GM20000 (cell line): ENCODE results near the gene CPNE1.
A peak's percentile ranks its signal among the peaks of the same experiment; 100 is the strongest.

Experiments
- DNase-seq: peaks from one replicate; pipeline ENCODE4 v3.0.0; 2012; ENCODE audit warnings: low spot score
- TF ChIP-seq, protein P1 (sequence below): IDR thresholded peaks from 2 replicates; pipeline ENCODE4 v1.5.1; 2012; ENCODE audit warnings: mild to moderate bottlenecking, control low read depth; ENCODE audit errors: extremely low read depth, missing control alignments

CPNE1 gene

DNA sequence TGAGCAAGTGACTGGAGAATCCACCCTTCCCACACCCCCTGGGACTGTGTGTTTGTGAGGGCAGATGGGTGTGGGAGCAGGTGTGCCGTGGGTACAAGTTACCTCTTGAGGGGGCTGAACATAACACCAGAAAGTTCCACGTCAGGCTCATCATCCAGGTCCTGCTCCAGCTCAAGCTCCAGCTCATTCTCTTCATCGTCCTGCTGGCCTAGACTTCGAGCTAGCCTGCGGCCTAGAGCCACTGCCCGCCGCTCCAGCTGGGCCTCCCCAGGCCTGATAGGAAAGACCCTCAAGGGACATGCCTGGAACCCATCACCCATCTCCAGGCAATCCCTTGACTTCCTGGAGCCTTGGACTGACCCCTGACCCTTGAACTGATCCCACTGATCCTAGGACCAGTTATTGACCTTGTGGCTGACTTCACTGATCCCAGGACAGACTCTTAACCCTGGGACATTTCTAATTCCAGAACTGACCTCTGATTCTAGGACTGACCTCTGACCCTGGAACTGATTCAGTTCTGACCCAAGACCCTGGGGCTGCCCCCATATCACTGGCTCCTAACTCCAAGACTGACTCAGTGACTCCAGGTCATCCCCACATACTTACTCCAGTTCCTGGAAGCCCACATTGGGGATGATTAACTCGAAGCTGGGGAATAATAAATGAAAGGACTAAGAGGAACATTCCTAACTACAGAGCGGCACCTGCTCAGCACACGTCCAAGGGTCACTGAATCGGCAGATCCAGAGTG lies 60.8 kb downstream of the CPNE1 start:
- TF ChIP-seq, protein P1, sequence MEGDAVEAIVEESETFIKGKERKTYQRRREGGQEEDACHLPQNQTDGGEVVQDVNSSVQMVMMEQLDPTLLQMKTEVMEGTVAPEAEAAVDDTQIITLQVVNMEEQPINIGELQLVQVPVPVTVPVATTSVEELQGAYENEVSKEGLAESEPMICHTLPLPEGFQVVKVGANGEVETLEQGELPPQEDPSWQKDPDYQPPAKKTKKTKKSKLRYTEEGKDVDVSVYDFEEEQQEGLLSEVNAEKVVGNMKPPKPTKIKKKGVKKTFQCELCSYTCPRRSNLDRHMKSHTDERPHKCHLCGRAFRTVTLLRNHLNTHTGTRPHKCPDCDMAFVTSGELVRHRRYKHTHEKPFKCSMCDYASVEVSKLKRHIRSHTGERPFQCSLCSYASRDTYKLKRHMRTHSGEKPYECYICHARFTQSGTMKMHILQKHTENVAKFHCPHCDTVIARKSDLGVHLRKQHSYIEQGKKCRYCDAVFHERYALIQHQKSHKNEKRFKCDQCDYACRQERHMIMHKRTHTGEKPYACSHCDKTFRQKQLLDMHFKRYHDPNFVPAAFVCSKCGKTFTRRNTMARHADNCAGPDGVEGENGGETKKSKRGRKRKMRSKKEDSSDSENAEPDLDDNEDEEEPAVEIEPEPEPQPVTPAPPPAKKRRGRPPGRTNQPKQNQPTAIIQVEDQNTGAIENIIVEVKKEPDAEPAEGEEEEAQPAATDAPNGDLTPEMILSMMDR, result no peak
- no peak for DNase-seq

DNA sequence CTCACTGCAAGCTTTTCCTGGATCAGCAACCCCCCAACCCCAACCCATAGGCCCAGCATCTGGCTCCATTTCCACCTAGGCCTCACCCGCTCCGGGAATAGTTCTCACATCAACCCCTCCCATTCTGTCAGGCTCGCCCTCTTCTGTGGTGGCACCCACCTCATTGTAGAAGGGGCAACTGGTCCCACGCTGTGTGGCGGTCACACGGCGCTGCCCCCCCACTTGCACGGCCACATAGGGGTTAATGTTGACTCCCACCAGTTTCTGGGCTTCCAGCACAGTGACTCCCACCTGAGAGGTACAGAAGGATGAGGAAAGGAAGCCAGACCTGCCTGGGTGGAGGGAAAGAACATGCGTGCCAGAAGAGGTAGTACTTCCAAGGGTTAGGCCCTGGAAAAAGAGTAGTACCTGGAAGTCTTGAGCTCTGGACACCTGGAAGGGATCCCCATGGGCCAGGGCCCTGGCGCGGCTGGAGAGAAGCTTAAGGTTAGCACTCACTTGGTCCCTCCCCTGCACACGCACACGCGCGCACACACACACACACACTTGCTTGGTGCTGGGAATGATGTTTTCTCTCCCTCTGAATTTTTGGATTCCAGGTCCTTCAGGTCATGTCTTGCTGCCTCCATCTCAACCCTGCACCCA lies 61.7 kb downstream of the CPNE1 start:
- TF ChIP-seq, protein P1, result no peak
- no peak for DNase-seq

DNA sequence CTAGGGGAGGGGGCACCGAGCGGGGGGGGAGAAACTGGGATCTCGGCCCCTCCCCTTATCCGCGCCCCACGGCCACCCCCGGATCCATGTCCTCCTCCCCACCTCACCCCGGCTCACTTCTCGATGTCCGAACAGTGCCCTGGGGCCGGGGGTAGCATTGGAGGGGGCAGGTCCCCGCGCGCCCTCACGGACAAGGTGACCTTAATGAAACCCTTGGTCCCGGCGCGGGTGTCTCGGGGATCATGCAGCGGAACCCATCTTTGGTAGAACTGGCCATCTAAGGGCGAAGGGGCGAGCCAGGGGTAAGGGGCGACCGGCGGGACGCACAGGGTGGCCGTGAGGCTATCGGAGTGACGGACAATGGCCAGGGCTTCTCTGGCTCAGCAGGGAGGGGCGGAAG lies 62.7 kb downstream of the CPNE1 start:
- DNase-seq, result no peak
- TF ChIP-seq, protein P1, result no peak

DNA sequence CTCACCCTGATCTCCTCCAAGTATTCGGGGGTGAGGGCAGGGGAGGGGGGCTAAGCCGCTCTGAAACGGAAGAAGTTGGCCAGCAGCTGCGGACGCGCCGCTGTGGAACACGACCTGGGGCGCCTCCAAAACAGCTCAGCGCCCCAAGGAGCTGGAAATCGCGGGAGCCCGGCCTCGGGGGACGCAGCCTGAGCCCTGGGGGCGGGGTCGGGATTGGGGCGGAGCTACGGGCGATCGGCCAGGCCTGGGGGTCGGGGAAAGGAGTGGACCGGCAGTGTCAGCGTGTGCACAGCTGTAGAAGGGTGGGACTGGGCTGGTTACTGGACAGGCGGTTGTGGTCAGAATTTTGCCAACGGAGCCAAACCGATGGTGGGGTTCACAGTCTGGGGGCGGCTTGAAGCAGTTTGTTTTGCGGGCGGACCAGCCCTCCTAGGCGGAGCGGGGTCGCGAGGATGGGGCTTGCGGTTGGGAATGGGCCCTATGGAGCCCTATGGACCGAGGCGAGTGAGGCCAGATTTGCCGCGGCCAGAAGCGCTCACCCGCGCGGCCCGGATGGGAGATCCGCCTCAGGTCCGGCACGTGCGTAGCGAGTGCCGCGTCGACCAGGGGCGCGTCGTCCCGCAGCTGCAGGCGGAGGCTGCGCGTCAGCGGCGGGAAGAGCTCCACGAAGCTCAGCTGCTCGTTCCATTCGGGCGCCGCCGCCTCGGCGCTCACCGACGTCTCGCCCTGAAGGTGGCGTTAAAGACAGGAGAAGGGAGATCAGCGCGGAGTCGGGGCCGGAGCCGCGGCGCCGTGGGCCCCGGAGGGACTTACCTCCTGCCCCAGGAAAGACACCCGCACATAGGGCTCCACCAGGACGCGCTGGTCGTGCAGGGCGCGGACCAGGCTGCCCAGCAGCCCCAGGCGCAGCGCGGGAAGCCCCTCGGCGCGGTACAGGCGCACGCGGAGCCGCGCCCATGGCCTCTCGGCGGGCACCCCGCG lies 63.4 kb downstream of the CPNE1 start:
- peak; percentile 90 for DNase-seq
- TF ChIP-seq, protein P1, result peak; percentile 52

DNA sequence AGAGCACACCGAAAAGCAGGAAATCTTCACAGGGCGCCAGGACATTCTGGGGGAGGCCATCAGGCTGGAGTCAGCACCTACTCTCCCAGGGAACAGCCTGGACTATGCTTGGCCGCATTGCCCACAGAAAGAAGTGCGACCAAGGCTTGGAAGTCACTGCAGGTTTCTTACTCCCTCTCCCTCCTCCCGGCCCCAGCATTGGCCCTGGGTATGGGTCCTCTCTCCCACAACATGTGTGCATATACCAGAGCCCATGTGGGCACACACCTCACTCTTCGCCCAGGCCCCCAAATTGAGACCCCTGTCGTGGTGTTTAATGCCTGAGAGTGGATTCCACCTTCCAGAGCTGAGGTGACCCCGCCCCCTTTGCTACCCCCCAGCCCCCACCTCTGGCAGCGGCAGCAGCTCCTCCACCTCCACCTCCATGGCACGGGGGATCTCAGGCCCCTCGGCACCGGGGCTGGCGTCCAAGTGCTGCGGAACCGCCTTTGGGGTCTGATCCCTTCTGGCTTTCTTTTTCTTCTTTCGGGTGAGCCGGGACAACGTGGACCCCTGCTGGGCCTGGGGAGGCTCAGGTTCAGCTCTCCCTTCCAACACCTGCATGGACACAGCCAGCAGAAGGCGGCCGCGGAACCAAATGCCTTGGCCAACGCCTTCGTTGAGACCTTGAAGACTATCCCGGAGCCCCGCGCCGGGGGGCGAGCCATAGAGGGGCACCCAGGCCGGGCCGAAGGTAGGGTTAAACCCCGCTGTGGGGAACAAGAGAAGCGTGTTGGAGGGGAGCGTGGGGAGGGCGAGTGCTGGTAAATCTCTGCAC lies 64.3 kb downstream of the CPNE1 start:
- no peak for DNase-seq
- TF ChIP-seq, protein P1, result no peak

DNA sequence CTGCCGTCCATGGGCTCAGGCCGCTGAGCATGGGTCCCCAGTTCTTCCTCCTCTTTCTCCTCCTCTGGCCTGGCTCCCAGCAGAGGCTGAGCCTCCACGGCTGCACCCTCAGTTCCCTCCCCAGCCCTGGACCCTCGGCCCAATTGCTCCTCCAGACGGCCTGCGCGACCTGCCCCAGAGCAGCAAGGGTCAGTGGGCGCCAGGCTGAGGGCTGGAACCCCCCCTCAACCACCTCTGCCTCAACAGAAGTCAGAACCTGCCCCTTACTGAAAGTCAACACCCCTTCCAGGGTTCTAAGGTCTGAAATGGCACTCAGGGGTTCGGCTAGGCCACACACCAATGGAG lies 65.0 kb downstream of the CPNE1 start:
- TF ChIP-seq, protein P1, result no peak
- no peak for DNase-seq
